Measurements from ENCODE around the gene SUPT5H. TPM values are rescaled to one million over a fixed set of nuclear protein-coding genes. Genes with fewer than 3 reads are reported as not detected.

Gene SUPT5H
- total RNA-seq, 1 donor, result 91.2 TPM

DNA sequence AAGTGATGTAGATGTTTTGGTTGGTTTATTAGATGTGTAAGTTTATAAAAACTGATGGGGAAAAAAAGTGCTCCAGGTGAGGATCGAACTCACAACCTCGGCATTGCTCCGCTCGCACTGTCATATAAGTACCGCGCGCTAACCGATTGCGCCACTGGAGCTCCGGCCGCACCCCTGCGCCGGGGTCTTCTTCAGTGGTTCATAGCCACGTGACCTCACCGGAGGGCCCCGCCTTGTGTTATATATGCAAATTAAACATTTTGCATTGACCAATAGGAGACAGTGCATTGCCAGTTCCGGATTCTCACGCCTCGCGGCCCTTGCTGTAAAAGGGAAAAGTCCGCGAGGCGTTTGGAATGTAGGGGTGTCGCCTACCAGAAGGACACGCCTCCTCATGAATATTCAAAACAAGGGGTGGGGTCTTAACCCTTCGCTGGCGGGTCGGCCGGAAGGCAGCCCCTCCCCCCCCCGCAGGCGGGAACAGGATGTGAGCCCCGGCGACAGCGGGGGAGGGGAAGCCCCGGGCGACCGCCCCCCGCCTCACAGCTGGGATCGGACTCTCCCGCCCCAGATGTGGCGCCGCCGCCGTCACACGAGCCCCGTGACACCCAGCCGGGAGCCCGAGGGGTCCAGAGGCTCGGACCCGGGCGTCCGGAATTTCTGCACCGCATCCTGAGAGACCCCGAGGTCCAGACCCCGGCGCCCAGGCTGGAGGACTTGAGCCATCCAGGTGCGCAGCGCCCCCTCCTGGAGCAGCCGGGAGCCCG, 33.1 kb upstream of the SUPT5H start, which contains the start of gene PLEKHG2:
Gene PLEKHG2, plus strand, starts transcription at position 570 of the 767 bp plus-strand sequence. CDS start 1,418 bp downstream, outside the sequence.
- no peaks in the 10 kb centered on the region for H3K9me3 ChIP-seq (ENCODE audit: low read depth, low read length)
- peaks cover 41% of the 10 kb centered on the region for H4K20me1 ChIP-seq (ENCODE audit: insufficient read depth, low read length)
- TF ChIP-seq, protein P1, sequence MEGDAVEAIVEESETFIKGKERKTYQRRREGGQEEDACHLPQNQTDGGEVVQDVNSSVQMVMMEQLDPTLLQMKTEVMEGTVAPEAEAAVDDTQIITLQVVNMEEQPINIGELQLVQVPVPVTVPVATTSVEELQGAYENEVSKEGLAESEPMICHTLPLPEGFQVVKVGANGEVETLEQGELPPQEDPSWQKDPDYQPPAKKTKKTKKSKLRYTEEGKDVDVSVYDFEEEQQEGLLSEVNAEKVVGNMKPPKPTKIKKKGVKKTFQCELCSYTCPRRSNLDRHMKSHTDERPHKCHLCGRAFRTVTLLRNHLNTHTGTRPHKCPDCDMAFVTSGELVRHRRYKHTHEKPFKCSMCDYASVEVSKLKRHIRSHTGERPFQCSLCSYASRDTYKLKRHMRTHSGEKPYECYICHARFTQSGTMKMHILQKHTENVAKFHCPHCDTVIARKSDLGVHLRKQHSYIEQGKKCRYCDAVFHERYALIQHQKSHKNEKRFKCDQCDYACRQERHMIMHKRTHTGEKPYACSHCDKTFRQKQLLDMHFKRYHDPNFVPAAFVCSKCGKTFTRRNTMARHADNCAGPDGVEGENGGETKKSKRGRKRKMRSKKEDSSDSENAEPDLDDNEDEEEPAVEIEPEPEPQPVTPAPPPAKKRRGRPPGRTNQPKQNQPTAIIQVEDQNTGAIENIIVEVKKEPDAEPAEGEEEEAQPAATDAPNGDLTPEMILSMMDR (IDR thresholded peaks at IDR 0.05; ENCODE audit: extremely low read depth, low read depth, low read length), result peak; percentile 70
- peak within 1 kb of the TSS; percentile 84 for H3K27ac ChIP-seq (ENCODE audit: low read depth, low read length)
- peak within 1 kb of the TSS; percentile 96 for H3K4me2 ChIP-seq (ENCODE audit: insufficient read depth, low read length)
- H3K4me3 ChIP-seq (ENCODE audit: insufficient read depth, low read length), result peak within 1 kb of the TSS; percentile 83
- DNase-seq (ENCODE audit: insufficient read length, low spot score, missing footprints), result peak; percentile 99
- H3K4me1 ChIP-seq (ENCODE audit: insufficient read depth, low read length), result peaks cover 29% of the 10 kb centered on the region
- no peaks in the 10 kb centered on the region for H3K27me3 ChIP-seq (ENCODE audit: insufficient read depth, low read length)
- peak within 1 kb of the TSS; percentile 74 for H2AFZ ChIP-seq (ENCODE audit: low read length)
- peaks cover 60% of the 10 kb centered on the region for H3K79me2 ChIP-seq (ENCODE audit: insufficient read depth, low read length)
- H3K36me3 ChIP-seq (ENCODE audit: insufficient read depth, low read length), result peaks cover 23% of the 10 kb centered on the region

DNA sequence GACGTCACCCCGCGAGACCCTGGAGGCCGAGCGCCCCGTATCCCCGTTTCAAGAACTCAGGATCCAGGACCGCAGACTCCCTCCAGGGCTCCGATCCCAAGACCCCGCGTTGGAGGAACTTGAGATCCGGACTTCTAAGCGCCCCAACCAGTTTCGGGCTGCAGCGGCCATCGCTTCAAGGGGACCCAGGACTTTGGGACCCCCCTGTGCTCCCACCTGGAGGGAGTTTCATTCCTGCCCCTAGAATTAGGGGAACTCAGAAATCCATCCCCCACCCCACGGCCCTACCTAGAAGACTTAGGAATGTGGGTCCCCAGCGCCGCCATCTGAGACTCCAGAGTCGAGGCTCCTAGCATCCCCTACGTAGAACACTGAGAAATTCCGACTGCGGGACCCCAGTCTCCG, 32.5 kb upstream of the SUPT5H start:
- peak overlapping the region; percentile 92 for H3K4me2 ChIP-seq (ENCODE audit: insufficient read depth, low read length)
- peak overlapping the region; percentile 83 for H3K4me3 ChIP-seq (ENCODE audit: insufficient read depth, low read length)
- H3K36me3 ChIP-seq (ENCODE audit: insufficient read depth, low read length), result peaks cover 24% of the 10 kb centered on the region
- H3K79me2 ChIP-seq (ENCODE audit: insufficient read depth, low read length), result peaks cover 56% of the 10 kb centered on the region
- TF ChIP-seq, protein P1 (IDR thresholded peaks at IDR 0.05; ENCODE audit: extremely low read depth, low read depth, low read length), result no peak
- H3K9me3 ChIP-seq (ENCODE audit: low read depth, low read length), result no peaks in the 10 kb centered on the region
- H4K20me1 ChIP-seq (ENCODE audit: insufficient read depth, low read length), result peaks cover 35% of the 10 kb centered on the region
- H3K27ac ChIP-seq (ENCODE audit: low read depth, low read length), result peak overlapping the region; percentile 84
- peaks cover 29% of the 10 kb centered on the region for H3K4me1 ChIP-seq (ENCODE audit: insufficient read depth, low read length)
- DNase-seq (ENCODE audit: insufficient read length, low spot score, missing footprints), result no peak
- peak overlapping the region; percentile 74 for H2AFZ ChIP-seq (ENCODE audit: low read length)
- H3K27me3 ChIP-seq (ENCODE audit: insufficient read depth, low read length), result no peaks in the 10 kb centered on the region

DNA sequence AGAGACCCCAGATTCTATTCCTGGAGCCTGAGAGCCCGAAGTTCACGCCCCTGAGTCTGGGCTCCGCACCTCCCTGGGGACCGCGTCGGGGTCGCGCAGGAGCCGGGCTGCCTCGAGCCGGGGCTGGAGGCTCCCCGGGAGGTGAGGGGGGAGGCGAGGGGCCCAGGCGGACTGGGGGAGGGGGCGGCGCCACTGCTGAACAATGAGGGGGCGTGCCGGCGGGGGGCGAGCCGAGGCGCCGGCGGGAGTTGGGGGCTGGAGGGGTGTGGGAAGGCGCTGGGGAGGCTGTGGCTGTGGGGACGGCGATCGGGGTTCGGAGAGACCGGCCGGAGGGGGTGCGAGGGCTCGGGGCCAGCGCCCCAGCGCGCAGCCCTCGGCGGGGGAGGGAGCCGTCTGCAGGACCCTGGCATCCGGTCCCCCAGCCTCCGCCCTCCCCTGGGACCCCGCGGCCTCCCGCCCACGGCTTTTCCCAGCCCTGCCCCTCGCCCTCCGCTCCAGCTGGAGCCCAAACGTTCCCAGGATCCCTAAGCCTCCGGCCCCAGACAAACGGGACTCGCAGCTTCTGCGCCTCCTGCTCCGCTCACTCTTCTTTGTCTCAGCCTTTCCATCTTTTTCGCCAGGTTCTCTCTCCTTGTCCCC, 32.0 kb upstream of the SUPT5H start:
- Histone ChIP-seq H3K36me3 (ENCODE audit: insufficient read depth, low read length) (peaks cover 19% of the 10 kb centered on the region), H3K27ac (ENCODE audit: low read depth, low read length) (peak overlapping the region; percentile 84), H2AFZ (ENCODE audit: low read length) (peak overlapping the region; percentile 74), H3K27me3 (ENCODE audit: insufficient read depth, low read length) (no peaks in the 10 kb centered on the region), H4K20me1 (ENCODE audit: insufficient read depth, low read length) (peaks cover 30% of the 10 kb centered on the region), H3K4me3 (ENCODE audit: insufficient read depth, low read length) (peak overlapping the region; percentile 83), H3K9me3 (ENCODE audit: low read depth, low read length) (no peaks in the 10 kb centered on the region), H3K79me2 (ENCODE audit: insufficient read depth, low read length) (peaks cover 51% of the 10 kb centered on the region), H3K4me2 (ENCODE audit: insufficient read depth, low read length) (peak overlapping the region; percentile 92), H3K4me1 (ENCODE audit: insufficient read depth, low read length) (peaks cover 29% of the 10 kb centered on the region)
- DNase-seq (ENCODE audit: insufficient read length, low spot score, missing footprints), result peak; percentile 97
- TF ChIP-seq, protein P1 (IDR thresholded peaks at IDR 0.05; ENCODE audit: extremely low read depth, low read depth, low read length), result no peak
